HG03045 (cell line): ENCODE measurements around the gene SPSB4.

ENCODE experiments used
- ATAC-seq: cut with Tn5 transposase; IDR thresholded peaks from one replicate; pipeline ENCODE4 v1.9.1; 2021; ENCODE audit warnings: mild to moderate bottlenecking, moderate library complexity; ENCODE audit not compliant: unreplicated experiment

The SPSB4 gene

GRCh38 chr3:141073580-141073979, 22.4 kb downstream of the SPSB4 start:
- no peak for ATAC-seq

DNA sequence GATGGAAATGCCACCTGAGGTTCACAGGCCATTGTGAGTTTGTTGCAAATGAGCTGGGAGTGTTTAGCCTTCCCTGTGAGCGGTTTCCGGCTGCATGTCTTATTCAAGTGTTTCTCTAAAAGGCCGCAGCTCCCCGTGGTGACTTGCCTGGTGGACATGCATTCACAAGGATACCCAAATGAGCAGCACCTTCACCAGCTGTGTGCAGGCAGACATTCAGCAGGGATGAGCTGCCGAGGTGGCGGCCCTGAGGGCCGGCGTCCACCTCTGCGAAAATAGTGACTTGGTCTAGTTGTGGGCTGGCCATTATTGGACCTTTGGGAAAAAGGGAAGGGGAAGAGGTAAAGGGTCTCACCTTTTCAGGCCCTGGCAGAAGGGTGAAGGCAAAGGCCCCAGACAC, 23.4 kb downstream of the SPSB4 start:
- ATAC-seq: no peak

GRCh38 chr3:141076036-141076773, 25.1 kb downstream of the SPSB4 start:
- no peak for ATAC-seq

- ATAC-seq: no peak
Observed at GRCh38 chr3:141076797-141077571, 25.8 kb downstream of the SPSB4 start.

DNA sequence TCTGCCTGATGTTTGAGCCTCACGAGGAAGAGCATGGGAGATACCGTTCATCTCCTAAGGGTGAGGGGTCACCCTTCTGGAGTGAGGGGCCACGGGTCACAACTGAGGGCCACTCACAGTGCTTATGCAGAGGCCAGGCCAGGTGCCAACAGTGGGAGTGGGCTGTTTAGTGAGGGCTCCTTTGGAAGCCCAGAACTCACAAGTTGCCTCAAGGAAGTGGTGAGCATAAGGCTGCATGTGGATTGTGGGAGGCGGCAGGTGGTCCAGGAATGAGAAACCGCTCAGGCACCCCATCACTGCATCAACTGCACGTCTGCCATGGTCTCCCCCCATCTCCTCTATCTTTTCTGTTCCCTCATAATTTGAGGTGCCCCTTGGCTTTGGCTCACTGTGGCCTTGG, 26.5 kb downstream of the SPSB4 start:
- no peak for ATAC-seq

DNA sequence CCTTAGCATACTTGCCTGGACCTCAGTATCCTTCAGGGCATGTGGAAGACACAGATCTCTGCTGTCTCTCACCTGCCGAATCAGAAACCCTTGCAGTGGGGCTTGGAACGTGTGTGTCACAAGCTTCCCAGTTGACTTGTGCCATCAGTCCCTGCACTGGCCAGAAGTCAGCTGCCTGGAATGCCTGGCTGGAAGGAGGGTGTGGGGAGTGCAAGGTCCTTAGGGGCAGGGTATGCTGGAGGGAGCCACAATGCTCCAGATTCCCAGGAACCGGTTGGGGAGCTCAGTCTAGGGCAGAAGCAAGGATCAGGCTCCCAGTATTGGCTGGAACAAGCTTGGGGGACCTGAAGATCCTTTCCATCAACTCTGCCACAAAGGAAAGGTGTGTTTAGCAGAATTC, 27.1 kb downstream of the SPSB4 start:
- ATAC-seq: no peak

- no peak for ATAC-seq
Observed at GRCh38 chr3:141080431-141080830, 29.3 kb downstream of the SPSB4 start.

GRCh38 chr3:141081141-141081795, 30.1 kb downstream of the SPSB4 start:
- ATAC-seq: no peak

GRCh38 chr3:141082064-141082463, 30.9 kb downstream of the SPSB4 start:
- no peak for ATAC-seq

- ATAC-seq: no peak
Observed at GRCh38 chr3:141083226-141083625, 32.1 kb downstream of the SPSB4 start.

GRCh38 chr3:141083836-141084649, 32.9 kb downstream of the SPSB4 start:
- no peak for ATAC-seq

DNA sequence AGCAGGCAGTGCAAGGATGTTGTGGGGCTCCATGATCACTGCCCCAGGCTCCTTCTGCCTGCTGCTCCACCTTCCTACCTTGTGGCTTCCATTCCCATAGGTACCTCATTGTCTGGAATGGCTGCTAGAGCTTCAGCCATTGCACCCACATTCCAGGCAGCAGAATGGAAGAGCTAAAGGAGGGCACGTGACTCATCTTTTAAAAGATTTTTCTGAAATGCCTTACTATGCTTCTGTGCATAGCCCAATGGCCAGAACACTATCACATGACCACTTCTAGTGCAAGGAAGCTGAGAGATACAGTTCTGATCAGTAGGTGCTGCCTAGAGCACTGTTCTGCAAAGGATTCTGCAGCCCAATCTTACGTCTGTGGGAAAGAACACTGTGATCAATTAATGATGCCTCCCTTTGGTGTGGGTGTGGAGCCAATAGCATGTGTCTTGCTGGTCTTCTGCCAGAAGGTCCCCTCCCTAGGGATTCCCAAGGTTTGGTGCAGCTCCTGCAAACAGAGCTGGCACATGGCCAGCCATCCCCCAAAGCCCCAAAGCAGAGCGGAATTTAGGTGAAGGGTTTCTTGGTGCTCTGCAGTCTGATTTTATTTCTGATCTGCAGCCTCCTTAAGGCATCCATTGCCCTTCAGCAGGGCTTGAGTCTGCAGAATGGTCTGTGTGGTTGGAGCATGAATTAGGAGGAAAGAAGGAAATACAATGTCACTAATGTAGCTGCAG, 34.4 kb downstream of the SPSB4 start:
- ATAC-seq: no peak

DNA sequence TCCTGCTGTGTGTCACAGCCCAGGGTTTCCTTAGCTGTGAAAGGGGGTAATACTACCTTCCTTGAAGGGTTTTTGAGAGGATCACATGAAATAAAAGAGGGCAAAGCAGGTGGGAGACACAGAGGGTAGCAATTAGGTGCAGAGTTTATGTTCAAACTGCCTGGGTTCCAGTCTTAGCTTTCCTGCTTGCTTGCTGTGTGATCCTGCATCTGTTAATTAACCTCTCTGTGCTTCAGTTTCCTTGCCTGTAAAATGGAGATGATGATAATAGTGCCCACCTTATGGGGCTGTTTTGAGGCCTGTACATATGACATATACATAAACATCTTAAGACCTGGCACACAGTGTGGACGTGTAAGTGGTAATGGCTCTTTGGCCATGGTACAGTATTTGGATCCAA, 35.0 kb downstream of the SPSB4 start:
- no peak for ATAC-seq

DNA sequence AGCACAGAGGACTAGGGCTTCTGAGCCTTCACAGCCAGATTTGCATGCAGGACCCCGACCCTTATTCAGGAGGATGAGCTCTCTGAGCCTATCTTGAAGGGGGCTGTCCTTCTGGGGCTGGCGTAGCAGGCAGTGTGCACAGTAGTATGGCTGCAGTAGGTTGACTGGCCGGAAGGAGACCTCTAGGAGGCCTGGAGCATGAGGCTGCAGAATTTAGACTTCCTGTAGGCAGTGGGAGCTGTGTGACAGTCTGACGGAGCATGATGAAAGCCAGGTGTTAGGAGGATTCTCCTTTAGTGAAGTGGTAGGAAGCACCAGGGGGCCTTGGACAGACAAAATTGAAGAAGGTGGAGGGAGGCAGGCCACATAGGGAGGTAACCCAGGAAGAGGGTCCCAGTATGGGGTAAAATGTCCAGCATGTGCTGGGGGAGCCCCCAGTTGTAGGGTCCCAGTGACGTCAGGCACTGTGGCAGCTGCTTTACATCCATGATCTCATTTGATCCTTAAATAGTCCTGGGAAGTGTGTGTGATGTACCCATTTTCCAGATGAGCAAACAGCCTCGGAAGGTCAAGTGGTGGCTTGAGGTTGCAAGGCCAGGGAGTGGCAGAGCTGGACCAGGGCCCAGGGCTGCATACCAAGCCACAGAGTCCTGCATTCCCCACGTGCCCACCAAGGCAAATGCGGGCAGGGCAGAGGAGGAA, 36.1 kb downstream of the SPSB4 start:
- ATAC-seq: no peak

DNA sequence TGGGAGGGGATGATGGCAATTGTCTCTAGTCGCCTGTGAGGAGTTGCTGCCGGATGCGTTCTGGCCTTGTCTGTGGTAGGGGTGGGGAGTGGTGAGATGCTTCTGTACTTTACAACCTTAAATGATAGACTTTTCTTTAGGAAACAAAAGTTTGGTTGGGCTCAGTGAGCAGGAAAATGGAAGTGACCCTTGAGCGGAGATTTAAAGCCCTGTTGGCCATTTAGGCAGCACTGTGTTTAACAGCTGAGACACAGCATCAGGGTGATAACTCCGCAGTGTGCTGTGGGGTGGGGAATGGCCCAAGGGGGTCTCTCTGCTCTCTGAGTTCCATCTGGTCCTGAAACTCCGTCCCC, 36.6 kb downstream of the SPSB4 start:
- ATAC-seq: no peak

- no peak for ATAC-seq
Observed at GRCh38 chr3:141089339-141090152, 38.4 kb downstream of the SPSB4 start.

DNA sequence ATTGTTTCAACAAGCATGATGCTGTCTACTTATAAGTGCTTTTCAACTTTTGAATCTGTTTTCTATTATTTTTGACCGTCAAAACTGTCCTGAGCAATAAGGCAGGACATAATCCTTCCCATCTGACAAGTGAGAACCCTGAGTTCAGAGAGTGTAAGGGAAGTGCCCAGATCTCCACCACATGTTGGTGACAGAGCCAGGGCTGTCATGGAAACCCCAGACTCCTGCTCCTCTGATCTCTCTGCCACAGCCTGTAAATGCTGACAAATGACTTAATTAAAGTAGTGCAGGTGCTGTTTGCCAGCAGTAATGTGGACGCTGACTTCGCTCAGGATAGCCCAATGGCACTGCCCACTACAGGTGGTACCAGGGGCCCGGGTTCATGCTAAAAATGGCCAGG, 40.3 kb downstream of the SPSB4 start:
- no peak for ATAC-seq

GRCh38 chr3:141092663-141093062, 41.5 kb downstream of the SPSB4 start:
- ATAC-seq: no peak

- ATAC-seq: no peak
Observed at GRCh38 chr3:141093397-141093796, 42.2 kb downstream of the SPSB4 start.
